Esophagus squamous epithelium (tissue), 5 donors: ENCODE results near the gene HES4. TPM values are rescaled to one million over a fixed set of nuclear protein-coding genes. Genes with fewer than 3 reads are reported as not detected.
A peak's percentile ranks its signal among the peaks of the same experiment; 100 is the strongest.

Source experiments
- DNase-seq: peaks from one replicate; lab custom pipeline; 2025; lab: John Stamatoyannopoulos, UW
- H3K27ac ChIP-seq, 4 donors: fragments of 200-600 bp; sonication (generic); one replicate each; pipeline ENCODE4 v1.5.1; 2016 to 2019; ENCODE audit warnings: mild to moderate bottlenecking in 1 of 4
- H3K27me3 ChIP-seq, 4 donors: fragments of 200-600 bp; sonication (generic); 1 replicate in 3 of 4; 2 replicates in 1 of 4; pipeline versions ENCODE4 v1.5.1 to v1.6.0; 2017 to 2021; ENCODE audit warnings: antibody characterized with exemption in 1 of 4
- H3K36me3 ChIP-seq, 3 donors: fragments of 200-600 bp; sonication (generic); one replicate each; pipeline ENCODE4 v1.5.1; 2016 to 2019
- H3K4me1 ChIP-seq, 3 donors: fragments of 200-600 bp; sonication (generic); one replicate each; pipeline ENCODE4 v1.5.1; 2017 to 2019
- H3K4me3 ChIP-seq, 4 donors: fragments of 200-600 bp; sonication (generic); 1 replicate in 3 of 4; 2 replicates in 1 of 4; pipeline ENCODE4 v1.5.1; 2016 to 2019; ENCODE audit warnings: mild to moderate bottlenecking in 2 of 4, moderate library complexity in 1 of 4
- H3K9me3 ChIP-seq, 3 donors: fragments of 200-600 bp; sonication (generic); one replicate each; pipeline ENCODE4 v1.5.1; 2016 to 2019
- POLR2A ChIP-seq, 4 donors: fragments of 450-650 bp; IDR thresholded peaks; one replicate each; pipeline ENCODE4 v1.6.1; 2017; ENCODE audit warnings: antibody characterized with exemption in 4 of 4, mild to moderate bottlenecking in 4 of 4, moderate library complexity in 3 of 4
- WGBS, 2 donors: methylation state at CpG; one replicate each; pipeline ENCODE4 v1.1.5; 2018; 5-methylcytosine and 5-hydroxymethylcytosine counted together
- intact Hi-C: fragments of 100-400 bp; cut with DNase I; formaldehyde crosslinking; loops from one replicate; pipeline ENCODE4 v1.15.0; 2022
- total RNA-seq, 4 donors: library from RNA; depleted of rRNA; stranded (reverse); fragments of >200 nt; gene quantifications; one replicate each; pipeline ENCODE4 v1.1.0, GENCODE V29; 2016
- TF ChIP-seq, protein P1 (sequence below), 6 experiments: fragments of 450-650 bp in 4 of 6; fragments of 200-600 bp in 2 of 6; sonication (generic) in 2 of 6; IDR thresholded peaks; one replicate each; pipeline ENCODE4 v1.5.1; 2016 to 2019; ENCODE audit warnings: antibody characterized with exemption in 6 of 6, mild to moderate bottlenecking in 4 of 6, moderate library complexity in 4 of 6
- donor health status: DM: yes; HTN: yes; CAD: no.

The HES4 gene
- total RNA-seq, 4 donors from 2014 or later: 15.1 to 16.2 (median 15.3) TPM

DNA sequence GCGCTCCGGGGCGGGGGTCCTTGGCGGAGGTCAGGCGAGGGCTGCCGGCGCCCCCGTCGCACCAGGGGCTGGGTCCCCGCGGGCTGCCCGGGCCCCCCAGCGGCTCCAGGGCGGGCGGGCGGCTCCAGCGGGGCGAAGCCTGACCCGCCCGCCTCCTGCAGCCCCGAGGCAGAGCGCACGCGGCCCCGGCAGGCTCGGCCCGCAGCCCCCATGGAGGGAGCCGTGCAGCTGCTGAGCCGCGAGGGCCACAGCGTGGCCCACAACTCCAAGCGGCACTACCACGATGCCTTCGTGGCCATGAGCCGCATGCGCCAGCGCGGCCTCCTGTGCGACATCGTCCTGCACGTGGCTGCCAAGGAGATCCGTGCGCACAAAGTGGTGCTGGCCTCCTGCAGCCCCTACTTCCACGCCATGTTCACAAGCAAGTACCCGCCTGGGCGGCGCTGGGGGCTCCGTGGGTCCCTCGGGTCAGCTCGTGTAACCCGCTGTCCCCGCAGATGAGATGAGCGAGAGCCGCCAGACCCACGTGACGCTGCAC is 38.7 kb downstream of the HES4 start:
- Histone ChIP-seq H3K27ac (peak overlapping the region in 3 of 4 donors; percentile 30 to 79 (median 62)), H3K27me3 (peaks cover 0 to 6% (median 0%) of the 10 kb centered on the region in 4 donors), H3K4me3 (peak overlapping the region; percentile 80 to 99 (median 90)), H3K9me3 (no peaks in the 10 kb centered on the region), H3K4me1 (peaks cover 32 to 74% (median 42%) of the 10 kb centered on the region in 3 donors), H3K36me3 (peaks cover 7 to 44% (median 17%) of the 10 kb centered on the region in 3 donors)
- WGBS, 2 donors: 53 to 66% methylated on average over 7 to 12 of the region's 56 CpGs
- no peak for DNase-seq
- intact Hi-C loops: no loop called here
- TF ChIP-seq, protein P1, sequence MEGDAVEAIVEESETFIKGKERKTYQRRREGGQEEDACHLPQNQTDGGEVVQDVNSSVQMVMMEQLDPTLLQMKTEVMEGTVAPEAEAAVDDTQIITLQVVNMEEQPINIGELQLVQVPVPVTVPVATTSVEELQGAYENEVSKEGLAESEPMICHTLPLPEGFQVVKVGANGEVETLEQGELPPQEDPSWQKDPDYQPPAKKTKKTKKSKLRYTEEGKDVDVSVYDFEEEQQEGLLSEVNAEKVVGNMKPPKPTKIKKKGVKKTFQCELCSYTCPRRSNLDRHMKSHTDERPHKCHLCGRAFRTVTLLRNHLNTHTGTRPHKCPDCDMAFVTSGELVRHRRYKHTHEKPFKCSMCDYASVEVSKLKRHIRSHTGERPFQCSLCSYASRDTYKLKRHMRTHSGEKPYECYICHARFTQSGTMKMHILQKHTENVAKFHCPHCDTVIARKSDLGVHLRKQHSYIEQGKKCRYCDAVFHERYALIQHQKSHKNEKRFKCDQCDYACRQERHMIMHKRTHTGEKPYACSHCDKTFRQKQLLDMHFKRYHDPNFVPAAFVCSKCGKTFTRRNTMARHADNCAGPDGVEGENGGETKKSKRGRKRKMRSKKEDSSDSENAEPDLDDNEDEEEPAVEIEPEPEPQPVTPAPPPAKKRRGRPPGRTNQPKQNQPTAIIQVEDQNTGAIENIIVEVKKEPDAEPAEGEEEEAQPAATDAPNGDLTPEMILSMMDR (IDR thresholded peaks at IDR 0.05): no peak
- TF ChIP-seq POLR2A (IDR thresholded peaks at IDR 0.05): no peak

DNA sequence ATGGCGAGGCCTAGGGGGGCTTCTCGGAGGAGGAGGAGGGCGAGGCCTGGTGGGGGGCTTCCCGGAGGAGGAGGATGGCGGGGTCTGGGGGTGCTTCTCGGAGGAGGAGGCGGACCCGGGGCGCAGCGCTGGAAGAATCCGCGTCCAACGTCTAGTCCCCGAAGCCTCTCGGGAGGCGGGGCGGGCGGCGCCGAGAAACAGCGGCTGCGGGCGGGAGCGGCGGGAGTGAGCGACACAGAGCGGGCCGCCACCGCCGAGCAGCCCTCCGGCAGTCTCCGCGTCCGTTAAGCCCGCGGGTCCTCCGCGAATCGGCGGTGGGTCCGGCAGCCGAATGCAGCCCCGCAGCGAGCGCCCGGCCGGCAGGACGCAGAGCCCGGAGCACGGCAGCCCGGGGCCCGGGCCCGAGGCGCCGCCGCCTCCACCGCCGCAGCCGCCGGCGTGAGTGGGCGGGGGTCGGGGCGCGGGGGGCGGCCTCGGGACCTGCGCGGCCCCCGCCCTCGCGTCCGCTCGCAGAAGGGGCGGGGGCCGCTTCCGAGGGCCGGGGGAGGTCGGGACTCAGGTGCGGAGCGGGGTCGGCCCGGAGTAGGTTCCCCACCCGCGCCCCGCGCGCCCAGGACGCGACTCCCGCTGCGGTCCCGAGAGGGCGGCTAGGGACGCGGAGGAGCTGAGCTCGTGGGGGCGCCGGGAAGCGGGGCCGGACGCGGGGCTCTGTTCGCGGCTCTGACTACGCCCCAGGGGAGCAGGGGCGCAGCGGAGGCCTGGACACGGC is 39.4 kb downstream of the HES4 start, which contains the start of gene KLHL17:
KLHL17 (plus strand) TSS at position 222 of the 769 bp plus-strand sequence; CDS start at position 332, 110 bp downstream.
- peak within 1 kb of the TSS; percentile 80 to 99 (median 90) for H3K4me3 ChIP-seq
- H3K27ac ChIP-seq: peak within 1 kb of the TSS; percentile 55 to 79 (median 66)
- H3K36me3 ChIP-seq: peaks cover 13 to 51% (median 23%) of the 10 kb centered on the region in 3 donors
- H3K9me3 ChIP-seq: no peaks in the 10 kb centered on the region
- TF ChIP-seq, protein P1 (IDR thresholded peaks at IDR 0.05): no peak
- TF ChIP-seq POLR2A (IDR thresholded peaks at IDR 0.05): no peak
- 0 to 5% methylated on average over 8 to 13 of the region's 109 CpGs for WGBS, 2 donors
- intact Hi-C loops: no loop called here
- peaks cover 26 to 68% (median 35%) of the 10 kb centered on the region in 3 donors for H3K4me1 ChIP-seq
- no peak for DNase-seq
- H3K27me3 ChIP-seq: peaks cover 0 to 6% (median 0%) of the 10 kb centered on the region in 4 donors

DNA sequence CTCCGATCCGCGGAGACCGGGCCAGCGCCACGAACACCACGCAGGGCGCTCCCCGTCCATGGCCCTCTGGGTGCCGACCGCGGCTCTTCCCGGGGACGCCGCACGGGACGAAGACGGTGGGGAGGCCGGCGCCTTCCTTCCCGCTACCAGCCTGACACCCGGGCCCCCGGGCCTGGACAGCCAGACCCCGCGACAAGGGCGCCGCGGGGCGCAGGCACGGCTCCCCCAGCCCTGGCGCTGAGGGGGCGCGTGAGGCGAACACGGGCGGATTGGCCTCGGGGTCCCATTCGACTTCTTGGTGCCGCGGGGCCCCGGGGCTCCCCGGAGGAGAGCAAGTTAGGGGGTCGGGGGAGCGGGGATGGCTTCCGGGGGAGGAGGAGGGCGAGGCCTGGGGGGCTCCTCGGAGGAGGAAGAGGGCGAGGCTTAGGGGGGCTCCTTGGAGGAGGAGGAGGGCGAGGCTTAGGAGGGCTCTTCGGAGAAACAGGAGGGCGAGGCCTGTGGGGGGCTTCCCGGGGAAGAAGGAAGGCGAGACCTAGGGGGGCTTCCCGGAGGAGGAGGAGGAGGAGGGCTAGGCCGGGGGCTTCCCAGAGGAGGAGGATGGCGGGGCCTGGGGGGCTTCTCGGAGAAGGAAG is 40.0 kb downstream of the HES4 start:
- no peak for DNase-seq
- peak overlapping the region; percentile 80 to 99 (median 90) for H3K4me3 ChIP-seq
- peak overlapping the region; percentile 55 to 79 (median 66) for H3K27ac ChIP-seq
- 16 to 26% methylated on average over 7 to 8 of the region's 57 CpGs for WGBS, 2 donors
- intact Hi-C loops: no loop called here
- H3K36me3 ChIP-seq: peaks cover 18 to 51% (median 30%) of the 10 kb centered on the region in 3 donors
- H3K9me3 ChIP-seq: no peaks in the 10 kb centered on the region
- no peak for TF ChIP-seq POLR2A (IDR thresholded peaks at IDR 0.05)
- TF ChIP-seq, protein P1 (IDR thresholded peaks at IDR 0.05): no peak
- H3K27me3 ChIP-seq: peaks cover 0 to 6% (median 0%) of the 10 kb centered on the region in 4 donors
- peaks cover 26 to 63% (median 35%) of the 10 kb centered on the region in 3 donors for H3K4me1 ChIP-seq

DNA sequence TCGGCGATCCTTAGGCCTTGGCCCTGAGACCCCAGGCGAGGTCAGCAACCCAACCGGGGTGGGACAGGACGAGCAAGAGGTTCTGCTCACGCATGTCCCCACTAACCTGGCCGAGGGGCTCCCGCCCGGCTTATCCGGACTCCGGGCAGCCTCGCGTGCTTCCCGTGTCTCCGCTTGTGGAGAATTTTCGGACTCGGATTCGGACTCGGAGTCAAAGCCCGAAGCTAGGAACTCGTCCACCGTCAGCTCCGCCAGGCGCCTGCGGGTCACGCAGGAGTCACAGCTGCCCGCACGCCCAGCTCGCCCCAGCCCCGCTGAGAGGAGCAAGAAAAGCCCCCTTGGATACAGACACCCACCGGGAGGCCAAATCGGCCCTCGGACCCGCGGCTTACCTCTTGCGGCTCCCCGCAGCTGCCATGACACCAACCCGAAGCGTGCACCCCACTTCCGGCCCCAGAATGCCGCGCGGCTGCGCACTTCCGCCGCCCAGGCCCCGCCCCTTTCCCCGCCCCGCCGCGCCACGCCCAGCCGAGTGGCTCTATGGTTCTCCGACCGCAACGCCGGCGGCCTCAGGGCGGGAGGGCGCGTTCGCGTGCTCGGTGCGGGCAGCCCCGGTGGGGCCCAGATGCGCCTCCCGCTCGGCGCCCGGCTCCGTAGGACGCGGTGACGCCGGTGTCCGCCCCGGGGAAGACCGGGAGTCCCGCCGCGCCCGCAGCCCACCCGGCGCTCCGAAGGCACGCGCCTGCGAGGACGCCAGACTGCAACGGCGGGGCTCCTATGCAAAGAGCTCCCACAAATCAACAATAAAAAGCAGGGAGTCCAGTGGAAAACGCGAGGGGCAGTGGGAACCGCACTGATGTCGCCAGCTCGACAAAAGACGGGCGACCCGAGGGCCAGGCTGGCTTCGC is 40.8 kb downstream of the HES4 start, which contains the start of gene NOC2L:
NOC2L (minus strand) TSS at position 434 of the 908 bp plus-strand sequence; CDS start at position 418, 16 bp downstream.
- H3K9me3 ChIP-seq: no peaks in the 10 kb centered on the region
- peak within 1 kb of the TSS; percentile 70 to 83 (median 78) for H3K27ac ChIP-seq
- peak in 2 of 4 donors; percentile 13 to 43 for TF ChIP-seq POLR2A (IDR thresholded peaks at IDR 0.05)
- TF ChIP-seq, protein P1 (IDR thresholded peaks at IDR 0.05): peak in 1 of 6 experiments; percentile 14
- H3K36me3 ChIP-seq: peaks cover 26 to 57% (median 37%) of the 10 kb centered on the region in 3 donors
- intact Hi-C loops: no loop called here
- 0% methylated on average over 3 to 9 of the region's 101 CpGs for WGBS, 2 donors
- DNase-seq: peak; percentile 41
- H3K4me1 ChIP-seq: peaks cover 26 to 63% (median 35%) of the 10 kb centered on the region in 3 donors
- peaks cover 0 to 6% (median 0%) of the 10 kb centered on the region in 4 donors for H3K27me3 ChIP-seq
- H3K4me3 ChIP-seq: peak within 1 kb of the TSS; percentile 80 to 99 (median 90)
